Ramos (cell line): Measurements from ENCODE around the gene NDUFAB1.

Experiments used
- in situ Hi-C: fragments of 300-500 bp; cut with MboI; formaldehyde crosslinking; loops from one replicate; pipeline ENCODE4 v1.14.3; 2022; ENCODE audit warnings: low sequenced_read_pairs; ENCODE audit not compliant: unreplicated experiment

The NDUFAB1 gene

DNA sequence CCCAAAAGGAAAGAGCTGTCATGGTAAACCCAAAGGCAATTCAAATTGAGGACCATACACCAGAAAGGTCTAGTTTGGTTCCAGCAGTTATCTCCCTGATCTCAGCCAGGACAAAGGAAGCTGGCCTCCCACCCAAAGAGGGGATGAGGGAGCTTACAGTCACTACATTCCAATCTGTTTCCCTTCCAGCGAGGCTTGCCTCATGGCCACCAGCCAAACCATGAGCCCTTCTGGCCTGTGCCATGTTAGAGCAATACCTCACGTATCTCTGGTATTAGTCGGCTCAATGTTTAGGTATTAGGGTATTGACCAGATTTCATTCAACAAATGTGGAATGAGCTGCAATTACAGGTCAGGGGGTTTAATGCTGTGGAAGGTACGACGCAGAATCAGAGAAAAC is 8.4 kb downstream of the NDUFAB1 start:
- in situ Hi-C loops = loop anchor here (25.0 kb wide), 1 partner anchor 400 kb away; the partner anchor contains the start of gene SCNN1G

DNA sequence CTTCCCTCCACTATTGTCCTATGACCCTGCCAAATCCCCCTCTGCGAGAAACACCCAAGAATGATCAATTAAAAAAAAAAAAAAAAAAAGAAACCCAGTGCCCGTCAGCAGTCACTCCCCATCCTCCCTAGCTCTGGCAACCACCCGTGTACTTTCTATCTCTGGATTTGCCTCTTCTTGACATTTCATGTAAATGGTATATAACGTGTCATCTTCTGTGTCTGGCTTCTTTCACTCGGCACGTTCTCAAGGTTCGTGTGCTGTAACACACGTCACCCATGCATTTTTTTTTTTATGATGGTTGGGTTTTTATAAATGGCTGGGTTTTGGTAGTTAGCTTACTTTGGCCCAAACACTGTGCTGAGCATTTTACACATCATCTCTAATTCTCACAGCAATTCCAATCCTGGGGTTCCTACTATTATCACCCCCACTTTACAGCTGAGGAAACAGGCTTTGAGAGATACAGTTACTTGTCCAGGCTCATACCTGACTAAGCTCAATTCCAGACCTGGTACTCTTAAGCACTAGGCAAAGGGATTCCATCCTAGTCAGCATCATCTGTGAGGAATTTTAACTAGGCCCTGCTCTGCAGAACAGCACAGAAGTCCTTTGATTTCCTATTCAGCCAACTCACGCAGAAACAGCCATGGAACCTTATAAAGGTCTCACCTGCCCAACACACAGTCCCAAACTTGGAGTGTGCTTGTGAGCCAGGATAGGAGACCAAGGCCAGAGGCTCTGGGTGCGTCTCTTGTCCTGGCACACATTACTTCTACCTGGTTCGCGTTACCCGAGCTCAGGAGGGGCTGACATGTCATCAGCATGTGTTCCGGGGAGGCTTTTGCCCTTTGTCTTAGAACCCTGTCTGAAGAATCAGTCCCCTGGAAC is 11.7 kb downstream of the NDUFAB1 start:
- in situ Hi-C loops = loop anchor here (25.0 kb wide), 1 partner anchor 397 kb away; the partner anchor contains the start of gene SCNN1G

DNA sequence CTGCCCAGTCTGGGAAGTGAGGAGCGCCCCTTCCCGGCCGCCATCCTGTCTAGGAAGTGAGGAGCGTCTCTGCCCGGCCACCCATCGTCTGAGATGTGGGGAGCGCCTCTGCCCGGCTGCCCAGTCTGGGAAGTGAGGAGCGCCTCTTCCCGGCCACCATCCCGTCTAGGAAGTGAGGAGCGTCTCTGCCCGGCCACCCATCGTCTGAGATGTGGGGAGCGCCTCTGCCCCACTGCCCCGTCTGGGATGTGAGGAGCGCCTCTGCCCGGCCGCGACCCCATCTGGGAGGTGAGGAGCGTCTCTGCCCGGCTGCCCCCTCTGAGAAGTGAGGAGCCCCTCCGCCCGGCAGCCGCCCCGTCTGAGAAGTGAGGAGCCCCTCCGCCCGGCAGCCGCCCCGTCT is 12.8 kb downstream of the NDUFAB1 start:
- in situ Hi-C loops = loop anchor here (25.0 kb wide), 1 partner anchor 396 kb away; the partner anchor contains the start of gene SCNN1G

DNA sequence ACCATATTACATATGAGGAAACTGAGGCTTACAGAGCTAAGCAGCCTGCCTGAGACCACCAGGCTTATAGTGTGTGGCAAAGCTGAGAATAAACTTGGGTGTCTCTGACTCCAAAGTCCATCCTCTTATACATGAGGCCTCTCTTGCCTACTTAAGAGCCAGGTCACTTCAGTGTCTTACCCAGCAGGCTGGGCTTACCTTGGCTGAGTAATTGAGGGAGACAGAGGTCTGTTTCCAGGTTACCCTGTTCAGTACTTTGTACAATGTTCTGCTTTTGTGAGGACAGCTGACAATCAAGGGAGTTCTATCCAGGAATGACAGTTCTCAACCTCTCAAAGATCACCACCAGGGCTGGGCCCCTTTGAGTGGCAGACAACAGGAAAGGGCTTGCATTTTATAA is 14.4 kb downstream of the NDUFAB1 start:
- in situ Hi-C loops = loop anchor here (25.0 kb wide), 1 partner anchor 394 kb away; the partner anchor contains the start of gene SCNN1G

DNA sequence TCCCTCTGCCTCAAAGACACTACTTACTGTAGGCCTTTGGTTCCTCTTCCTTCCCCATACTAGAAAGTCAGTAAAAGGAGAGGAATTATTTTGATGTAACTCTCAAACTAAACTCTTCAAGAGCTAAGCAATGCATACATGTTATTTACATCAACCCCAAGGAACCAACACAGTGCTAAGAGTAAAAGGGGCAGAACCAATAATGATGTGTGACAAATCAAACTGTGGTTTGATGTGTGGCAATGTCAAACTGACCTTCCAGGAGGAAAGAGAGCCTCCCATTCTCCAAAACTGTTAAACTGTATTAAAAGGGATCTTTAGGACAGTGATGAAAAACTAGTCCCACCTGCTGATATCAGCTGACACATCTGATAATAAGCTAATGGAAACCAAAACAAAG is 15.7 kb downstream of the NDUFAB1 start:
- in situ Hi-C loops = loop anchor here (25.0 kb wide), 1 partner anchor 393 kb away; the partner anchor contains the start of gene SCNN1G

DNA sequence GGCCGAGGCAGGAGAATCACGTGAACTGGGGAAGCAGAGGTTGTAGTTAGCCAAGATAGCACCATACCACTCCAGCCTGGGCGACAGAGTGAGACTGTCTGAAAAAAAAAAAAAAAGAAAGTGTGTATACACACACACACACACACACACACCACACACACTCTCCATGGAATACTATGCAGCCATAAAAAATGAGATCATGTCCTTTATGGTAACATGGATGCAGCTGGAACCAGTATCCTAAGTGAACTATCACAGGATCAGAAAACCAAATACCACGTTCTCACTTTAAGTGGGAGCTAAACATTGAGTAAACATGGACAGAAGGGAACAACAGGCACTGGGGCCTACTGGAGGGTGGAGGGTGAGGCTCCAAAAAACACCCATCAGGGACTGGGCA is 16.7 kb downstream of the NDUFAB1 start:
- in situ Hi-C loops = loop anchor here (25.0 kb wide), 1 partner anchor 392 kb away; the partner anchor contains the start of gene SCNN1G

DNA sequence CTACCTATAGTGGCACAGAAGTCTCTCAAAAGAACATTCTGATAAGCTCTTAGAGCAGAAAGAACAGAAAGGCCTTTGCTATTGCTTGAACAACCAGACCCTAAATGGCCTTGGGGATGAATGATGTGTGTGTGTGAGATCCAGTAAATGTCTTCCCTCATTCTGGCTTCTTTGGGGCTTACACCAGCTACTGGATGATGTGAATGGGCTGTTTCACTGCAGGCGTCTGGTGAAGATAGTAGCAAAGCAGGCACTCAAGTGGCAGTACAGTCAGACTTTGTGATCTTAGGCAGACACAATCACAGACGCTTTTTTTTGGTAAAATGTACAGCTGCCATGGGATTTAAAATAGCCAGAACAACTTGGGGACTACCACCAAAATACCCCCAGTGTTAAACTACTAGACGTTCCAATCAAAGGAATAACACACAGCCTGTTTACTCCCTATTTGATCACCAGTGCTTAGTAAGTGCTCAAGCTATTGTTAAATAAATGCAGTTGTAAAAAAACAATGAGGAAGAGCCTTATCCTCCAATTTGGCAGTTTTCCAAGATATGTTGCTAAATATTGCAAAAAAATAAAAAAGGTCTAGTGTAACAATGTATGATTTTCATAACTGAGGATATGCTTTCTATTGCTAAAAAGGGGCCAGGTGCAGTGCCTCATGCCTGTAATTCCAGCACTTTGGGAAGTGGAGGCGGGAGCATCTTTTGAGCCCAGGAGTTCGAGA is 17.9 kb downstream of the NDUFAB1 start:
- in situ Hi-C loops = loop anchor here (25.0 kb wide), 1 partner anchor 391 kb away; the partner anchor contains the start of gene SCNN1G

DNA sequence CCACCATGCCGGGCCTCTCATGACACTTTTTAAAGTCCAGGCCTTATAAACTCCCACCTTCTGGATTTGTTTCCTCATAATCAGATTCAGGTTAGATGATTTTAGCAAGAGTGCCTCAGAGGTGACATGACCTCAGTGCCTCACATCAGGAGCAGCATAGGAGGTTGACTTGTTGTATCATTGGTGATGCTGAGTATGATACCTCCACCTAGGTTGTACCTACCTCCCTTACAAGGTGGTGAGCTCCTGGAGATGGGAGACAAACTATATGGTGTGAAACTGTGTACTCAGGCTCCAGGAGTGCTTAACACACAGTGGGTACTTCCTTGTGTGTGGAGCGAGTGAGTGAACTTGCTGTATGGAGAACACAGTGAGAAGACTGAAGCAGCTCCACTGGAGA is 18.6 kb downstream of the NDUFAB1 start:
- in situ Hi-C loops = loop anchor here (25.0 kb wide), 1 partner anchor 390 kb away; the partner anchor contains the start of gene SCNN1G

DNA sequence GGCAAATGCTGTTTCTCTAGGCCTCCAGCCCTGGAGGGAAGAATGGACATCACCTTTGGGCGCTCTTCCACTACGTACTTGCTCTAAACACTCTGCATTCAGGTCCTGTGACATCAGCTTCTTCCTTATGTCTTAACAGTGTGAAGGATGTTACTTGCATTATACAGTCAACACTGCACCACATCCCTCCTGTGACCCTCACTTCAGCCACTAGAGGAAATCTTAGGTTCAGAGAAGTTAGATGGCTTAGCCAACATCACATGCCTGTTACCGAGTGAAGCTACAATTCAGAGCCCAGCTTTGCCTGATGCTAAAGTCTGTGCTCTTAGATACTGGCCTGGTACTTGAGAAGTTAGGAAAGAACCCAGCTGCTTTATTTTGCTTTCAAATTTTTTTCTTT is 20.3 kb downstream of the NDUFAB1 start:
- in situ Hi-C loops = loop anchor here (25.0 kb wide), 1 partner anchor 389 kb away; the partner anchor contains the start of gene SCNN1G

DNA sequence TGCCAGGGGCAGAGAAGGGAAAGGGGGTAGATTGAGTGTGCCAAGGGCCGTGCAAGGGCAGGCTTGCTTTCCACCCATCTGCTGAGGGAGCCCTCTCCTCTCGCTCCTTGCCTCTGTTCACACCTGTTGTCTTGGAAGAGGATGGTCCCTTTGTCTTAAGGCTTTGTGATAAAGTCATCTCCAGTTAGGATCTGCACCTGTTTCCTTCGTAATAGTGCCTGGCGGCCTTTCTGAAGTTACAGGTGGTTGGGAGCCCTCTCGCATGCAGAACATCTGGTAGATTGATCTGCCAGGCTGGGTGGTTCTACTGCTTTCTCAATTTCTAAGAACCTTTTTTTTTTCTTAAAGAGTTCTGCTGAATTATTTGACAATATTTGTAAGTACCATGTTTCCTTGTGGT is 22.3 kb downstream of the NDUFAB1 start:
- in situ Hi-C loops = no loop called here

DNA sequence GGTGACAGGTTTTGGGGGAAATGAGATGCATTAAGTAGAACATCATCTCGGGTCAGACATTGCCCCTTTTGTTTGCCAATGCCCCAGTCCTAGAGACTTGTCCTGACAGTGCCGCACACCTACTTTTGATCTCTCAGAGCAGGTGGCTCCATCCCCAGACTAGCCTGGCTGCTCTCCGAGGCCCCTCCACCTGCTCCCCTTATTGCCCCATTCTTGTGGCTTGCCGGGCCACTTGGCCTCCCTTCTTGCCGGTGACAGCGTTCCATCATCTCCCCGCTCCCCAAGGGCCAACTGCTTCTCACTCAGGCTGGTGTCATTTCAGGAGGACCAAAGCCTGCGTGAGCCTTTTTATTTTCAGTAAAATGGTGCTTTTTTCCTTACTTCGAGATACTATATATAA is 23.7 kb downstream of the NDUFAB1 start:
- in situ Hi-C loops = no loop called here

DNA sequence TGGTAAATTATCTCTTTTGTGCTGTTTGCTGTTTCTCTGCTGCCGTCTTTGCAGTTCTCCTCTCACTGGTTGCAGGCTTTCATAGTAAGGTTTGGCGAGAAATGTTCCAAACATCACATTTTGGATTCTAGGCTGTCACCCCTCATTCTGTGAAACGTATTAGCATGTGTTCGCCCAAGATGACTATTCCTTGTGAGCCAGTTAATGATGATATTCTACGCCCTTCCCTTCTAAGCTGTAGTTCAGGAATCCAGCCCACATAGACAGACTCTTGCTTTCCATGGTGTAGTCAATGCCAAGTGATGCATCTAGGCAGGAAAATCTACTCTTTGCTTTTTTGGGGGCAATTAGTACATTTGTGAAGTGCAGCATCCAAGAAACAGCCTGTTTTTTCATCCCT is 24.2 kb downstream of the NDUFAB1 start:
- in situ Hi-C loops = no loop called here

DNA sequence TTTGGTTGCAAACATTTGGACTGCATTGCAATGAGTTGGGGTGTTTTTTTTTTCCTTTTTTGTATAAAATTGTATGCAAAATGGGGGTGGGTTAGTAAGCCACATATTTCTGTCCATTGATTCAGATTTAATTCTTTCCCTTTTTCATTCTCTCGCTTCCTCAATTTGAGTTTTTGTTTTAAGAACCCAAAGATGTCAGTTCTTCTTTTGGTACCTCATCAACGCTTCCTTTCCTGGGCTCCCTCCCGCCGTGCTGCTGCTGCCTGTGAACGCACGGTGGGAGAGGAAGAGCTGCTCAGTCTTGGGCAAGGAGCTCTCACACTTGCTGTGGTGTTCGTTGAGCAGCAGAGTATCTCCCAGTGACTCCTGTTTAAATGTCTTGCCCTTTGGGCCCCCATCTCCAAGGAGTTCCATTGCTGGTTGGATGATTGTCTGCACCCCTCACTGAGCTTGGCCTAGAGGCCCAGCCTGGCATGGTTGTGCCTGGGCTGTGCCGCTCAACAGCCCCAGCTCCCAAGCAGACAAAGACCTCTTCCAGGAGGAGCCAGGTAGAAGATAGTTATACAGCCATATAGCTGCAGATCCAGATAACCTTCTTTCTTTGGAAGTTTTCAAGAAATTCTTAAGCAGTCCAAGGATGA is 25.0 kb downstream of the NDUFAB1 start:
- in situ Hi-C loops = no loop called here

DNA sequence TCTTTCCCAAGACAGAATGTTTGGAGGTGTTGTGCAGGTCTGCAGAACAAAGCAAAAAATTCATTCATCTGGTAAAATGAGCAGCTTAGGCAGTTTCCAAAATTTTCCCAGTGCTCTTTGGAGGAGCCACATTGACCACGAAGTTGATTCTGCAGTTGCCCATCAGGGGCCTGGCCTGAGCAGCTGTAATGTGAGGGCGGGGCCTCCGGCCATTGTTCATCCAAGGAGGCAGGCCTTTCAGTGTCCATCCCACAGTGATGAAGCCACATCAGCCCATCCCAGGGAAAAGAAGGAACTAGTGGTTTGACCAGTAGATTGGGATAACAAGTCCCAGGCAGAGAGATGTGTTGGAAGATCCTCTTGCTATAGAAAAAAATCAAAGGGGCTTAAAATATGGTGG is 28.5 kb downstream of the NDUFAB1 start:
- in situ Hi-C loops = no loop called here

DNA sequence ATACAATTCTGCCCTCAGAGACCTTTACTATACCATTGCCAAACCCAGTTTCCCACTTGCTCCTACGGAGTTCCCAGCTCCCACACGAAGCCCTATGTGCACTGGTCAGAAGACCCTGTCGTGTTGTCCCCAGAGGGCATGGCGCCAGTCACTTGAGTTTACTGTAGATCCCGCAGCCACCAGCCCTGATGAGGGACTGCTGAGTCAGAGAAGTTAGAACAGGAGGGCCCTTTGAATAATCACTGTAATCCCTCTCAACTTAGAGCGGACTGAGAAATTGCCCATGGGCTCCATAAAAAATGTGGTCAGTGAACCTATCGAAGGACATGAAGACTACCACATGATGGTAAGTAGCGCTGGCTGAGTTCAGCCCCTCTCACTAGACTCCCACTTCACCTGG is 29.4 kb downstream of the NDUFAB1 start:
- in situ Hi-C loops = no loop called here

DNA sequence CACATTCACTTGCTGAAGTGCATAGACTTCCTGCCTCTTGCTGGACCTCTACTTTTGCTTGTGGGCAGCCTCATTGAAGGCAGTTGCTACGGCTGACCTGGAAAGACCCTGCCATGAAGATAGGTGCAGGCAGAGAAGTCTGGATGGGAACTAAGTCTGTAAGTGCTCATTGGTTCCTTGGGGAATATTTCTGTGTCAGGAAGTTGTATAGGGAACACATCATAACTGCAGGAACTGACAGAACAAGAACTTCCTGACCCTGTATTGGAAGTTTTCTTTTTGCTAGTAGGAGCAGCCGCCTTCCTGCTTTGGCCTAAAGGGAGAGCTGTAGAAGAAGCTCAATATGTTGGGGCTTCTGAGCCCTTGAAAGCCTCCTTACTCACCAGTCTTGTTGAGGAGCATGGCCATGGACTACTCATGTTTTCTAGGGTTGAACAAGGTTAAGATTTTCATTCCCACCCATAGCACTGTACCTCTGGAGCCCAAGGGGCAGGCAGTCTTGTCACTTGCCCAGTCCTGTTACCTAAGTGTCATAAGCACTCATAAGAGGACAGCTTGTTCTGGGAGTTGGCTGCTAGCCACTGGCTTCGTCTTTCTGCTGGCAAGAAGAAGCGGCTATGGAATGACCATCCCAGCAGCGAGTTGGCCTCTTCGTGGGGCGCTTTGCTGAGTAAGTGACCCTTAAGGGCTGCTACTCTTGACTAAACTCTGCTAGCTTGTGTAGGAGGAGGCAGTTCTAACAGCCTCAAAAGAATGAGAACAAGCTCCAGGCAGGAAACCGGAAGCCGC is 31.3 kb downstream of the NDUFAB1 start:
- in situ Hi-C loops = no loop called here

DNA sequence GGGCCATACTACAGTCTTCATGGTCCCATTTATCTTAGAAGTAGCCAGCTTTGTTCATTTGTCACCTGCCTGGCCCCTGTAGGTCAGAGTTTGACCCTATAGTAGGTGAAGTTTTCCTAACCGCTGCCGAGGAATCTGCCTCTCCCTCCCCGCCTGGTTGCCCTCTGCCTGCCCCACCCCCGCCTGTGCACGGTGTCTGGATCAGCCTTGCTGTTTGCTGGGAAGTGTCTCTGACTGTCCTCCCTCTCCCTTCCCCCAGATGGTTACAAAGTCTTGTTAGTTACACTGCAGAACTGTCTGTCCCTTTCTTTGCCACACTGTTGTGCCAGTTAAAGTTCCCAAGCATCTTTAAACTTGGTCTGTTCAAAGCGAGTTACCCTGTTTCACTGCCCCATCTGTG is 32.9 kb downstream of the NDUFAB1 start:
- in situ Hi-C loops = no loop called here

DNA sequence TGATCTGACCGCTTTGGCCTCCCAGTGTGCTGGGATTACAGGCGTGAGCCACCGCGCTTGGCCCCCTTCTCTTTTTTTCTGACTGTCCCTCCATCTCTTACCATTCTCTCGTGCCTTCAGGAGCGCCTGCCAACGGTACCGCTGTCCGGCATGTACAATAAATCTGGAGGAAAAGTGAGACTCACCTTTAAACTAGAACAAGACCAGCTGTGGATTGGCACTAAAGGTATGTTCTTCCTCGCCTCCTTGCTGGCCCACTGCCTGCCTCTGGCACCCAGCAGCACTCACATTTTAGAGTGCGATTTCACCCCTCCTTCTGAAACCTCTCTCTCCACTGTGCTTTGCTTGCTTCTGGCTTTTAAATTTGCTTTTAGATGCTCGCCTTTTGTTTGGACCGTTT is 33.6 kb downstream of the NDUFAB1 start:
- in situ Hi-C loops = no loop called here

DNA sequence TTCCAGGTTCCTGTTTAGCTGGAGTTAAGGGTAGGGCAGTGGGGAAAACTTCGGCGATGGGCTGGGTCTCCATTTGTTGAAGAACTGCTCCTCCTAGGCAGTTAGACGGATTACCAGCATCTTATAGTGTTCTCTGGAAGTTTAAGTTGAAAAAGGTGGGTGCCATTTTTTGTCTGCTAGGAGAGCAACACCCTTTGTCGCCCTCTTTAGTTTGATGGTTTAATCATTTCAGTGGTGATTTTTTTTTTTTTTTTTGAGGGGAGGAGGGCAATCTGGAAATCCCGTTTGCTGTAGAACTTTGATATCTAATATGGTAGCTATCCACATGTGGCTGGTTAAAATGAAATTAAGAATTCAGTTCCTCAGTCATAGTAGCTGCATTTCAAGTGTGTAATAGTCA is 34.5 kb downstream of the NDUFAB1 start:
- in situ Hi-C loops = no loop called here
